Measurements from ENCODE around the gene CORO2A.
"Not testable (repeated sequence)": the region's sequence is repeated elsewhere in the genome, so short reads cannot be mapped to it uniquely, and the experiment has no call there.

Gene CORO2A

GRCh38 chr9:98189412-98189811, 3.0 kb downstream of the CORO2A start:
- no peak for DNase-seq

- DNase-seq, result no peak
Observed at GRCh38 chr9:98187926-98188325, 4.5 kb downstream of the CORO2A start.

GRCh38 chr9:98186236-98186635, 6.2 kb downstream of the CORO2A start:
- no peak for DNase-seq

GRCh38 chr9:98185611-98186171, 6.7 kb downstream of the CORO2A start:
- DNase-seq, result peak in 1 of 2 experiments; percentile 20

- DNase-seq, result no peak
Observed at GRCh38 chr9:98185021-98185567, 7.3 kb downstream of the CORO2A start.

- no peak for DNase-seq
Observed at GRCh38 chr9:98184326-98184725, 8.1 kb downstream of the CORO2A start.

DNA sequence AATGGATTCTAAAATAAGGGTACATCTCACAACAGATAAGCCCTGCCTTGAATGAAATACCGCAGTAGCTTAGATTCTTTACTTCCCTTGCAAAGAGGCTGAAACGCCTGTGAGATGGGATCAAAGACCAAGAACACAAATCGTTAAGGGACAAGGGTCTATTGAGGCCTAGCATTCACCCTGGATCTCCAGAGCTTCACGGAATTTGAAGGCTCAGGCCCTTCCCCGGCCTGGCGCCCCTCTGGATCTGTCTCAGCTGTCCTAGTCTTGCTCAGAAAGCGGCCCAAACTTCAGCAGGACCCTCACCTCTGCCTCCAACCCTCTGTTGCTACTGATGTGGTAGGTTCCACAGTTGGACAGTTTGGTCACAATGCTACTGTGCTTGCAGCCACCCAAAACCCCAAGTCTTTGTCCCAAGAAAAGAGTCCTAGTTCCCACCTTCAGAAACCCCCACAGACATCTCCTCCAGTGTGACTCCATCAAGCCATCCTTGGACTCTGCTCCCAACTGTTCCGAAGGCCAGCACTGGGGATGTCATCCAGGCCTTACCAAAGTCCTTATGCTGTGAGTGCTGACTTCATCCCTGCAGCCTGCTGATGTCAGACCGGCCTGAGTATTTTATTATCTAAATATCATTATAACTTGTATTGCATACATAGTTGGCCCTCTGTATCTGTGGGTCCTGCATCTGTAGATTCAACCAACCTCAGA, 9.4 kb downstream of the CORO2A start:
- DNase-seq, result no peak

DNA sequence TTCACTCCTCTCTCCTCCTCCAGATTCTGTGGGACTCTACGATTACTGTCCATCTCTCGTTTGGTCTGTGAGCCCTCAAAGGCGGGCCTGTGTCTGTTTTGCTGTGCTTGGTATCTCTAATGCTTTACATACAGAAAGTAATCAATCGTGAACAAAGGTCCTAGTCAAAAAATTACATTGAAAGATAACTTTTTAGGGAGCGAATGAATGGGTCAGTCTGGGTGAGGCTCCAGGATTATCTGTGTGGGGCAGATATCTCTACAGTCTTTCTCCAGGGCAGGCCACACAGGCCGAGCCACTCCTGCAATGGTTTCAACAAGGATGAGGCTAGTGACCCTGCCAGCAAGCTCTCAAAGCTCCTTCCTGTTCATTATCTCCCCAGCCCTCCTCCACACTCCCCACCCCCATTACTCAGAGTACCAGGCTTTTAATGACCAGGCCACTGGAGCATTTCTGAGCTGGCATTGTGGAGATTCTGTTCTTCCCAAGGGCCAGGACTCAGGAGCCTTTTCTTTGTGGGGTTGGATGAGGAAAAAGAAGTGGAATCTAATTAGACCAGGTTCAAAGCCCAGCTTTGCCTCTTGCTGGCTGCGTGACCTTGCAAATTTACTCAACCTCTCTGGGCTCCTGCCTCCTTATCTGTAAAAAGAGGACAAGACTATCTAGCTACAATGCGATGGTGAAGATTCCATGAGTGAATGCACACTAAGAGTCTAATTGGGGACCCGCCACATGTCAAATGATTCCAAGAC, 10.2 kb downstream of the CORO2A start:
- no peak for DNase-seq

- DNase-seq, result no peak
Observed at GRCh38 chr9:98181746-98182068, 10.7 kb downstream of the CORO2A start.

- DNase-seq, result no peak
Observed at GRCh38 chr9:98180996-98181395, 11.4 kb downstream of the CORO2A start.

DNA sequence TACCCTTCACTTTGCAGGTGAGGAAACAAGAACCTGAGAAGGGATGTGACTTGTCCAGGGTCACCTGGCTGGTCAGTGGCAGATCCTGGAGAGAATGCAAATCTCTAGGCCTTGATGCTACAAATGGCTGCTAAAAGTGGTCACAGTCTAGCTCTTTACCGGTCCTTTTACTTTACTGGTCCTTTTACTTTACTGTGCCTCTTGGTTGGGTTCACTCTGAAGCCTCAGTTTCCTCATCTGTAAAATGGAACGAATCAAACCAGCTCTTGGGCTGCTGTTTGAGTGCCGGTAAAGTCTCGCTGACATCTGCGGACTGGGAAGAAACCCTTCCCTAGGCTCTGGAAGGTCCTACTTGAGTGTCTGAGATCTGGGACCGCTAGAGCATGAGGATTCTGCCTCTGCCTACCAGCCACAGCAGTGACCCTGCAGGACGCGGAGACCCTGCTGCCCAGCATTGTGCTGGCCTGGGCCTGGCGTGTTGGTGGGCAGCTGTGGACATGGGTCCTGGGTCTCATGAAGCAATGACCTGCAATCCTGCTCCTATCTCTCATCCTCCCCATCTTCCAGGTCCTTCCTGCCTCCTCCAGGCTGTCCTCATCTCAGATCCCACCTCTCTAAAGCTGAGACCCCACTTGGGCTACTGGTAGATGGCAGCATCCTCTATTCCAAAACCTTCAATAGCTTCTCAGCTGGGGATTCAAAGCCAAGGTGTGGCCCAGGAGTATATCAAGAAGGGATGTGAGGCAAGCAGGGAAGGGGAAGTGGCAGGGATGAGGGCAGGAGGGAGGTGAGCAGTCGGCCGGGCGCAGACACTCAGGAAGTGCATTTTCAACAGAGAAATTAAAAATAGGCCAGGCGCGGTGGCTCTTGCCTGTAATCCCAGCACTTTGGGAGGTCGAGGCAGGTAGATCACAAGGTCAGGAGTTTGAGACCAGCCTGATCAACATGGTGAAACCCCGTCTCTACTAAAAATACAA, 13.3 kb downstream of the CORO2A start:
- no peak for DNase-seq

DNA sequence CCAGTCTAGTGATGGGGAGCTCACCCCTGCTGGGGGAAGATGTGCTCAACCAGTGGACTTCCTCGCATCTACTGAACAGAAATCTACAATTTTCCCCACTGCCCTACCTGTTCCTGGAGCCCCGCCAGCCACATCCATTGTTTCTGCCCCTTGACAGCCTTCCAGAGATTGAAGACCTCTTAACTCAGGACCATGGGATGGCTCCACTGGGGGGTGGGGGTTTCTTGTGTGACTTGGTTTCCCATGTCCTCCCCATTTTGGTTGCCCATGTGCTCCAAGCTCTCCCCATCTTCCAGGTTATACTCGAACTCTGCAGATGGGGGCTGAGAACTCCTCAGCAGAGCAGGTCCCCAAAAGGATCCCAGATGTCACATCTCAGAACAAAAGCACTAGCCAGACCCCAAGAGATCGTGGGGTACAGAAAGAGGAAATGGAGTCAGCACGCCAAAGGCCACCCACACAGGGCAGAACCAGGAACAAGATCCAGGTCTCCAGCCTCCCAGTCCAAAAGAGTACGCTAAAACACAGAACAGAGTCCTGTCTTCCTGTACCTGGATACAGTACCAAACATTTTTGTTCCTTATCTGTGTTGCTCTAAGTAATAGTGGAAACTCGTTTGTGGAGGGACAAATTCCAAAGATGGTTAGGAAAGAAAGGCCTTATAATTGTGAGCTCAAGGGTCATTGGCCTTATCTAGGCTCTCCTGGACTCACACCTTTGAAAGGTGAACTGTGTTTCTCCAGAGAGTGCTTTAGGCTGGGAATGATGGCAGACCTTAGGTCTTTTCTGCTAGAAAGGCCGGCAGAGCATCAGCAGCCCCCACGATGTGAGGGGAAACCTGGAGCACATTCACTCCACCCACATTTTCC, 15.8 kb downstream of the CORO2A start:
- no peak for DNase-seq

DNA sequence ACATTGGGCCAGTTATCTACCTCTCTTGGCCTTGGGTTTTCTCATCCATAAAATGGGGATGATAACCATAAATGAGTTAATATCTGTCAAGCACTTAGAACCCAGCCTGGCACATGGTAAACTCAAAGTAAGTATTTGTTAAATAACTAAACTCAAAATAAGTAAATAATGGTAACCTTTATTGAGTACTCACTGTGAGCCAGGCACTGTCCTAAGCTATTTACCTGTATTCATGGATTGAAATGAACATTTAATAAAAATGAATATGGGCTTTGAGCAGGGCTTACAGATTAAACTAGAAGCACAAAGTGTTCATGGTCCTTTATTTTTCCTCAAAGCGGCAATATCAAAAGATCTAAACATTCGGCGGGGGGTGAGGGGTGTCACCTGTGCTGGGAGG, 16.7 kb downstream of the CORO2A start:
- no peak for DNase-seq

DNA sequence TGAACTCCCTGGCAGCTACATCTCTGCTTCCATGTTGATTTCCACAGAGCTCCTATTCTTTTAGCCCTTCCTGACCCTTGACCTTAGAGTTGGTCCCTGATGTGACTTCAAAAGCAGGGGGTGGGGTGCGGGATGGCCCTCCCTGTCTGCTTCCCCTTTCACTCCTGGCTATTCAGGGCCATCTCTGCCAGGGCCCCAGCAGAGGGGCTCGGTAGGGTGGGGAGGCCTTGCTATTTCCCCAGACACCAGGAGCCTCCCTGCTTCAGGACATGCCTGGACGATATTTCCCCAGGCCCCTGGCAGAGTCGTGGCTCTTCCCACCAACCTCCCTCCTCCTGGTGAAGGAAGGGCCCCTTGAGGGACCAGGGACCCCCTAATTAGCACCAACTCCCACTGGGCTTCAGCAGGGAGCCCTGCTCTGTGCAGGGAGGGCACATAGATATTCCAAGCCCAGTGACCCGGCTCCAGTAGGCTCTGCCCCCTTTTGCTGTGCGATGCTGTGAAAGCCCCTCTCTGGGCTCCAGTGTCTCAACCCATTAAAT, 17.3 kb downstream of the CORO2A start:
- DNase-seq, result no peak

DNA sequence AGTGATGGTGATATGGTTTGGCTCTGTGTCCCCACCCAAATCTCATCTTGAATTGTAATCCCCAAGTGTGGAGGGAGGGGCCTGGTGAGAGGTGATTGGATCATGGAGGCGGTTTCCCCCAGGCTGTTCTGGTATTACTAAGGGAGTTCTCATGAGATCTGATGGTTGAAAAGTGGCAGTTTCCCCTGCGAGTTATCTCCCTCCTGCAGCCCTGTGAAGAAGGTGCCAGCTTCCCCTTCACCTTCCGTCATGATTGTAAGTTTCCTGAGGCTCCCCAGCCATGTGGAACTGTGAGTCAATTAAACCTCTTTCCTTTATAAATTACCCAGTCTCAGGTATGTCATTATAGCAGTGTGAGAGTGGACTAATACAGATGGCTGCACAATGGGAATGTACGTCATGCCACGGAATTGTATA, 17.9 kb downstream of the CORO2A start:
- DNase-seq, result not testable (repeated sequence)

GRCh38 chr9:98173181-98173580, 19.3 kb downstream of the CORO2A start:
- DNase-seq, result no peak

- DNase-seq, result no peak
Observed at GRCh38 chr9:98172604-98173003, 19.8 kb downstream of the CORO2A start.

DNA sequence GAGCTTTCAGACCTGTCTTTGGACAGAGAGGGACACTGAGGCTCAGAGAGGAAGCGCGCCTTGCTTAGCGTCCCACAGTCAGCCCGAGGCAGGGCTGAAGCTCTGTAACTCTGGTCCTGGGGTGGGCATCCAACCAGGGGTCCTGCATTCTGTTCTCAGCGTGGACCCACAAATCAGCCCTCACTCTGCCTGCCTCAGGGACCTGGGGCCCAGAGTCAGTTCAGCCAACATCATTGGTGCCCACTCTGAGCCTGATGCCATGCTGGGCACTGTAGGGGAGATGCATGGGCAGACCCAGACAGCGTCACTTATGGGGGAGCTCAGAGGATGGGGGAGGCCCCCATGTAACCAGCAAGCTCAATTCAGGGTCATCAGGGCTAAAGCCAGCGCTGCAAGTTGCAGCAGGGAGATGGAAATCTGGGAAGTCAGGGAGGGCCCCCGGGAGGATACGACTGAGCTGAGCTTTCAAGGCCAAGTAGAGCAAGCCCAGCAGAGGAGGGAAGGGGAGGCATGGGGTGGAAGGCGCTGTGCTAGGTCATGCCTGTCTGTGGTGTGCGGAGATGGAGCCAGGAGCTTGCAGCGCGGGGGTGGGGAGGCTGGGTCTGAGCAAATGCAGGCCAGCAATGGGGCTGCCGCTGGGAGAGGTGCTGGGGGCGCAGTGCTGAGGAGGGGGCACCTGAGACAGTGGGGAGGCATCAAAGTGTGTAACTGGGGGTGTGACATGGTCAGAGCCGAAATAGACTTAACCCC, 21.1 kb downstream of the CORO2A start:
- DNase-seq, result no peak

- no peak for DNase-seq
Observed at GRCh38 chr9:98168941-98169488, 23.4 kb downstream of the CORO2A start.

DNA sequence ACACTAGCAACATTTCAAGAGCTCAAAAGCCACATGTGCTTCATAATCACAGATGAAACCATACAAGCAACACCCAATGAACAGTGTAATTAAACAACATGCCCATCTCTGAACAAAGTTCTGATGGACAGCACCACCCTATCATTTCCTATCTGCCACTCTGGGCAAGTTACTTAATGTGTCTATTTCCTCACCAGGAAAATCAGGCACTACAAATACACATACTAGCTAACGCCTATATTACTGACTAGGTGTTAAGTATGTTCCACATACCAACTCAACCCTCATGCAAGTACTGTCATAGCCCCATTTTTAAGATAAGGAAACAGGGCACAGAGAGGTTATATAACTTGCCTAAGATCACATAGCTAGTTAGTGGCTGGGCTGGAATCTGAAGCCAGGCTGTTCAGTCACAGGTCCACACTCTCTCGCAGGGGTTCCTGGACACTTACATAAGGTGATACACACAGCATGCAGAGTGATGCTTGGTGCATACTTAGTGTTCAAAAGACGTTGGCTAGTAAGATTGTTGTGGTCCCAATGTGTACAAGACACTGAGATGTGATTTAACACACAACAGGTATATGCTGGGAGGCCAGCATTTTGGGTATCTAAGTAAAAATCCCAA, 24.2 kb downstream of the CORO2A start:
- no peak for DNase-seq
